KBM-7 (cell line): ENCODE data around the gene MED14.

Experiments
- DNase-seq: peaks from one replicate; pipeline ENCODE4 v3.0.0-alpha.2; 2015
- in situ Hi-C: fragments of 300-500 bp; cut with MboI; formaldehyde crosslinking; loops from 2 replicates; pipeline ENCODE4 v1.14.3; 2020; ENCODE audit warnings: low sequenced_read_pairs, low pct_unique_long_range_greater_than_20kb, mixed read lengths

Gene MED14

DNA sequence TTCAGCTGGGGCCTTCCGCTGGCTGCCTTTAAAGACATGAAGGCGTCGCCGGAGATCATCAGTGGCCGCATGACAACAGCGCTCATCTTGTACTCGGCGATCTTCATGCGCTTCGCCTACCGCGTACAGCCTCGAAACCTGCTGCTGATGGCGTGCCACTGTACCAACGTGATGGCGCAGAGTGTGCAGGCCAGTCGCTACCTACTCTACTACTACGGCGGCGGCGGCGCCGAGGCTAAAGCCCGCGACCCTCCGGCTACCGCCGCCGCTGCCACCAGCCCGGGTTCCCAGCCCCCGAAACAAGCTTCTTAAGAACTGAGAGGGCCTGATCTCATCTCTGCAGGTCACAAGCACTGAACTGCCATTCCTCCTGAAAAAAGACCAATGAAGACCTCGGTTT is 111.7 kb downstream of the MED14 start:
- DNase-seq, result no peak
- in situ Hi-C loops, result no loop called here

DNA sequence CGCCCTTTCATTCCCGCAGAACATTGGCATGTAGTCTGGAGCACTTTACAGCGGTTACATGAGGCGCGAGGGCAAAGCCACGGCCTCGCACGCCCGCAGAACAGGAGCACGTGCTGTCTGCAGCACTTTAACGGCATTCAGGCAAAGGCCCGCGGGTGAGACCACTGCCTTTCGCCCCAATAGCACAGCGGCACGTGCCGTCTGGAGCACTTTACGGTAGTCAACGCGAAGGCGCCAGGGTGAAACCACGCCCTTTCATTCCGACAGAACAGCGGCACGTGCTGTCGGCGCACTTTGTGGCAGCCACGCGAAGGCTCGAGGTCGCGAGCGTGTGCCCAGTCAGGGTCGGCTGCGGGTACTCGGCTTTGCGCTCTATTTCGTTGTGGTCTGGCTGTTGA is 112.2 kb downstream of the MED14 start, which contains the start of gene MPC1L:
Gene MPC1L (plus strand): TSS at position 290 of the 398 bp plus-strand sequence. CDS start 138 bp downstream, outside the sequence.
- no peak for DNase-seq
- in situ Hi-C loops, result no loop called here

DNA sequence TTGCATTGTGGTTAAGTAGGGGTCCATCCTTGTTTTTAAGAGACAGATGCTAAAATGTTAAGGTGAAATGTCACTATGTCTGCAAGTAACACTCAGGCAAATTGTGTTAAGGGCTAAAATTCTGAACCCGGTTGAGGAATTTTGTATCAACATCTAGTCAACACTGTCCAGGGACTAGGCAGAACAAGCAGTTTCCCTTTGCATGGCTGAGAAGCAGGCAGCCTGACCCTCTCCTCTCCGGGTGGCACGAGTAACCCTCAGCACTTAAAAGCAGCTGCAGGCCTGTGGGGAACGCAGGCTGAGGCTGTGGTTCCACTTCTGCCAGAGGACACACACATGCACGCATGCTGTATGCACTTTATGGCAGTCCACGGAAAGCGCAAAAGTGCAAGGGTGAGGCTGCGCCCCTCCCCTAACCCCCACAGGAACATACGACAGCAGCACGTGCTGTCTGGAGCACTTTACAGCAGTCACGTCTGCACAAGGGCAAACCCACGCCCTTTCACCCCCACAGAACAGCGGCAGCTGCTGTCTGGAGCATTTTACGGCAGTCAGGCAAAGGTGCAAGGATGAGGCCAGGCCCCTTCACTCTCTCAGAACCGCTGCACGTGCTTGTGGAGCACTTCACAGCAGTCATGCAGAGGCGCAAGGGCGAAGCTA is 112.7 kb downstream of the MED14 start:
- in situ Hi-C loops, result no loop called here
- no peak for DNase-seq

DNA sequence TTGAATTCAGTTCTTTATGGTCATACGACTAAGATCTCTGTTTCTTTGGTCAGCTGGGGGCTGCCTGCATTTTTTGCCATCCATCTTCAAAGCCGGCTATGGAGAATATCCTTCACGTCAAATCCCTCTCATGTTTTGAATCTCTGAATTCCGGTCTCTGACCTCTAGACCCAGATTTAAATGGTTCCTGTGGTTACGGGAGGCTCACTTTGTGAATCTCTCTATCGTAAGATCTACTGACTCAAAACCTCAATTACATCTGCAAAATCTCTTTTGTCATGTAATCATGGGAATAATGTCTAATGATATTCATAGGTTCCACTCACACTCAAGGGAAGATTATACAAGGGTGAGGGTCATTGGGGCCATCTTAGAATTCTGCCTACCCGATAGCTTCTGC is 117.8 kb downstream of the MED14 start:
- DNase-seq, result no peak
- in situ Hi-C loops, result no loop called here

DNA sequence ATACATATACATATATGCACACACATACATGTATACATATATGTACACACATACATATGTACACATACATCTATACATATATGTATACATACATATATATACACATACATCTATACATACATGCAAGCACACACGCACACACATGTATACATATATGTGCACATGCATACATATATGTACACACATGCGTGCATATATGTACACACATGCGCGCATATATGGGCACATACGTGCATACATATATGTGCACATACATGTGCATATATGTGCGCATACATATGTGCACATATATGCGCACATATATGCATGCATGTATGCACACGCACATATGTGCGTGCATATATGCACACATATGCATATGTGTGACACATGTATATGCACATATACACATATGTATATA is 119.4 kb downstream of the MED14 start:
- DNase-seq, result no peak
- in situ Hi-C loops, result no loop called here

DNA sequence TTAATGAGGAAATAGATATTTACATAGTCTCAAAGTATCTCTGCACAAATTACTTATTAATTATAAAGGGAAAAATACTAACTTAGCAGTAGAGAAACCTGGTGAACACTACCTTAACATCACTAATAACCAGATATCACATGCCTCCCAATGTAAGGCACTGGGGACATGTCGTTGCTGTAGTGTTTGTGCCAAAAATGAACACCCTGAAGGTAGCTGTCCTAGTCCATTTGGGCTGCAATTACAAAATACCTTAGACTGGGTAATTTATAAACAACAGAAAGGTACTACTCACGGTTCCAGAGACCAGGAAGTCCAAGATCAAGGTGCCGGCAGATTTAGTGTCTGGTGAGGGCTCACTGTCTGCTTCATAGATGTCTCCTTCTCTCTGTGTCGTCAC is 122.8 kb downstream of the MED14 start:
- in situ Hi-C loops, result no loop called here
- no peak for DNase-seq

DNA sequence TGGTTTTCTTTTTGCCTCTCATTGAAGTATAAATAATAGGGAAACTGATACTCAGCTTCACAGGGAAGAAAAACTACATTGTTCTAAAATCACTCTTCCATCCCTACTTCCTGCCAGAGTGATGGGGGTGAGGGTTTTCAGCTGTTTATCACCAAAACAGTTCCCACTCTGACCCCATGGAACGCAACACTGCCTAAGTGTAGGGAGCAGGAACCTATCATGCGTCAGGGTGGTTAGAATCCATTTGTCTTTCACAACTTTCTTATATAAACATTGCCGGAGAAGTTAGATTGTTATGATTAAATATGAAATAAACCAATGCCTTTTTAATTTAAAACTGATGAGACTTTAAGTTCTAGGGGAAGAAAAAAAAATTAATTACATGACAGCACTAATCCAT is 128.0 kb downstream of the MED14 start:
- in situ Hi-C loops, result no loop called here
- no peak for DNase-seq

DNA sequence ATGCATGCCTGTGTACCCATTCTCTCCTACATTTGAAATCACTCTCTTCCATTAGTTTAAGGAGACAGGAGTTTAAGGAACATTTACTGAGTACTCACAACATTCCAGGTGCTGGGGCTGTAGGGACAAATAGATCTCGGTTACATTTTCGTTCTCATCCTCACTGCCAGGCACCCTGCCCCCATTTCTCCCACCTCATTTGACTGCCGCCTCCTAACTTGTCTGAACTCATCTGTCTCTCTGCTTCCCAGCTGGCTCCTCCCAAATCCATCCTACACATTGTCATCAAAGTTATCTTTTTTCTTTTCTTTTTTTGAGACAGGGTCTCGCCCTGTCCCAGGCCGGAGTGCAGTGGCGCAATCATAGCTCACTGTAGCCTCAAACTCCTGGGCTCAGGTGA is 131.9 kb downstream of the MED14 start:
- in situ Hi-C loops, result no loop called here
- DNase-seq, result no peak
